Psoas muscle (tissue), 8 donors: ENCODE data around the gene ADCY4. TPM values are rescaled to one million over a fixed set of nuclear protein-coding genes. Genes with fewer than 3 reads are reported as not detected.

Experiments
- ATAC-seq, 4 donors: fragments of 200-7000 bp; cut with Tn5 transposase; one replicate each; pipeline ENCODE4 v1.9.1; 2020; ENCODE audit warnings: moderate library complexity in 3 of 4, mild to moderate bottlenecking in 2 of 4
- DNase-seq, 2 donors: peaks; one replicate each; pipeline ENCODE4 v3.0.0-alpha.2; 2020
- H3K27ac ChIP-seq: fragments of 200-600 bp; one replicate; pipeline ENCODE4 v1.8.0; 2022
- H3K27me3 ChIP-seq, 3 donors: fragments of 200-600 bp in 1 of 3; one replicate each; pipeline versions ENCODE4 v1.6.1 to v1.8.0; 2013 to 2022; ENCODE audit warnings: low read length in 2 of 3, mild to moderate bottlenecking in 2 of 3, moderate library complexity in 1 of 3; ENCODE audit not compliant: insufficient read depth in 3 of 3
- H3K36me3 ChIP-seq, 2 donors: fragments of 200-600 bp in 1 of 2; one replicate each; pipeline versions ENCODE4 v1.6.1 to v1.8.0; 2013 to 2022; ENCODE audit warnings: low read depth in 1 of 2, mild to moderate bottlenecking in 1 of 2, moderate library complexity in 1 of 2; ENCODE audit not compliant: insufficient read depth in 1 of 2
- H3K4me1 ChIP-seq: fragments of 200-600 bp; one replicate; pipeline ENCODE4 v1.8.0; 2022
- H3K4me3 ChIP-seq: fragments of 200-600 bp; one replicate; pipeline ENCODE4 v1.8.0; 2022; ENCODE audit warnings: mild to moderate bottlenecking
- H3K9me3 ChIP-seq: fragments of 200-600 bp; one replicate; pipeline ENCODE4 v1.8.0; 2022
- WGBS, 3 donors: extraction: QIAGEN DNeasy Blood & Tissue Kit; methylation state at CpG; one replicate each; pipeline versions ENCODE4 v1.1.6 to v1.1.7; 2013; 5-methylcytosine and 5-hydroxymethylcytosine counted together
- intact Hi-C, 2 donors: fragments of 100-400 bp; cut with DNase I; formaldehyde crosslinking; loops; one replicate each; pipeline versions ENCODE4 v1.11.0 to v1.14.2; 2022
- long read RNA-seq, 2 donors: library from polyadenylated mRNA; unstranded; transcript quantifications; one replicate each; pipeline ENCODE4 v2.0.0, GENCODE V29; 2021
- polyA plus RNA-seq, 3 donors: library from polyadenylated mRNA; stranded (reverse); fragments of 200-250 nt; gene quantifications; one replicate each; pipeline ENCODE4 v1.2.3, GENCODE V29; 2013
- total RNA-seq, 4 donors: library from RNA; stranded (reverse); fragmentation: NEBNext Ultra II Directional in 2 of 4; extraction: Animal tissue kit (Norgen Biotek cat#: 25700) in 2 of 4; gene quantifications; one replicate each; pipeline versions ENCODE4 v1.2.1 to v1.2.4, GENCODE V29; 2021 to 2023
- TF ChIP-seq, protein P1 (sequence below): fragments of 200-600 bp; IDR thresholded peaks from one replicate; pipeline ENCODE4 v1.8.0; 2022; ENCODE audit warnings: antibody characterized with exemption
- donor health status: healthy with polysubstance abuse.
- donor health status: DM: no; HTN: no; CAD: no; lungs with moderate emphysema.
- donor health status: Bipolar disorder and iron deficiency.
- donor health status: healthy.
- donor health status: DM: yes; HTN: yes; CAD: no.
- donor health status: DM: no; HTN: no; CAD: no.
- donor health status: DM: no; HTN: no; CAD: no.
- donor health status: DM: yes; HTN: yes; CAD: no.

ADCY4 gene
- total RNA-seq (10 to 100 TPM in 3 of 4 donors, 1 to 10 TPM in 1; 8.6 to 13.9 (median 11.2) TPM), polyA plus RNA-seq (10 to 100 TPM in 1 of 3 donors, 1 to 10 TPM in 2; 7.0 to 10.8 (median 7.7) TPM)
- long read RNA-seq, donor 1, partial matches to known transcripts, result 1 of 8 reads
- long read RNA-seq, donor 1, other reads (novel, unspliced or antisense), result 6 of 8 reads
- long read RNA-seq, donor 2, partial matches to known transcripts, result 6 of 13 reads
- long read RNA-seq, donor 2, other reads (novel, unspliced or antisense), result 5 of 13 reads

- H3K9me3 ChIP-seq, result no peaks in the 10 kb centered on the region
- TF ChIP-seq, protein P1, sequence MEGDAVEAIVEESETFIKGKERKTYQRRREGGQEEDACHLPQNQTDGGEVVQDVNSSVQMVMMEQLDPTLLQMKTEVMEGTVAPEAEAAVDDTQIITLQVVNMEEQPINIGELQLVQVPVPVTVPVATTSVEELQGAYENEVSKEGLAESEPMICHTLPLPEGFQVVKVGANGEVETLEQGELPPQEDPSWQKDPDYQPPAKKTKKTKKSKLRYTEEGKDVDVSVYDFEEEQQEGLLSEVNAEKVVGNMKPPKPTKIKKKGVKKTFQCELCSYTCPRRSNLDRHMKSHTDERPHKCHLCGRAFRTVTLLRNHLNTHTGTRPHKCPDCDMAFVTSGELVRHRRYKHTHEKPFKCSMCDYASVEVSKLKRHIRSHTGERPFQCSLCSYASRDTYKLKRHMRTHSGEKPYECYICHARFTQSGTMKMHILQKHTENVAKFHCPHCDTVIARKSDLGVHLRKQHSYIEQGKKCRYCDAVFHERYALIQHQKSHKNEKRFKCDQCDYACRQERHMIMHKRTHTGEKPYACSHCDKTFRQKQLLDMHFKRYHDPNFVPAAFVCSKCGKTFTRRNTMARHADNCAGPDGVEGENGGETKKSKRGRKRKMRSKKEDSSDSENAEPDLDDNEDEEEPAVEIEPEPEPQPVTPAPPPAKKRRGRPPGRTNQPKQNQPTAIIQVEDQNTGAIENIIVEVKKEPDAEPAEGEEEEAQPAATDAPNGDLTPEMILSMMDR, result no peak
- 1 to 4% (median 3%) methylated on average over 55 to 65 of the region's 65 CpGs for WGBS, 3 donors
- peak; percentile 51 to 68 for DNase-seq
- no peaks in the 10 kb centered on the region for H3K36me3 ChIP-seq
- H3K27me3 ChIP-seq, result peaks cover 0 to 46% (median 6%) of the 10 kb centered on the region in 3 donors
- intact Hi-C loops, result no loop called here
- peak within 1 kb of the TSS; percentile 71 for H3K27ac ChIP-seq
- H3K4me3 ChIP-seq, result peak within 1 kb of the TSS; percentile 65
- ATAC-seq, result peak in 2 of 4 donors; percentile 14 to 29
- H3K4me1 ChIP-seq, result peaks cover 10% of the 10 kb centered on the region
Measured at GRCh38 chr14:24334431-24335291, at the start of gene ADCY4. ADCY4 (minus strand) TSS chr14:24335071; CDS start chr14:24334652, 419 bp downstream.

GRCh38 chr14:24384169-24384568 lies 49.3 kb upstream of the ADCY4 start:
- Histone ChIP-seq H3K9me3 (no peaks in the 10 kb centered on the region), H3K36me3 (no peaks in the 10 kb centered on the region), H3K27ac (no peak overlapping the region), H3K4me3 (no peak overlapping the region), H3K27me3 (peaks cover 0 to 8% (median 0%) of the 10 kb centered on the region in 3 donors), H3K4me1 (no peaks in the 10 kb centered on the region)
- ATAC-seq, result no peak
- TF ChIP-seq, protein P1, result no peak
- no peak for DNase-seq
- WGBS, 3 donors, result 85 to 90% (median 89%) methylated on average over 4 of the region's 4 CpGs
- intact Hi-C loops, result no loop called here

GRCh38 chr14:24382064-24382371 lies 47.1 kb upstream of the ADCY4 start:
- intact Hi-C loops, result no loop called here
- Histone ChIP-seq H3K27me3 (peaks cover 0 to 8% (median 0%) of the 10 kb centered on the region in 3 donors), H3K36me3 (no peaks in the 10 kb centered on the region), H3K4me3 (no peak overlapping the region), H3K4me1 (no peaks in the 10 kb centered on the region), H3K27ac (no peak overlapping the region), H3K9me3 (no peaks in the 10 kb centered on the region)
- ATAC-seq (no peak), DNase-seq (no peak)
- TF ChIP-seq, protein P1, result no peak
- WGBS, 3 donors, result 44 to 61% (median 45%) methylated on average over 4 of the region's 4 CpGs

DNA sequence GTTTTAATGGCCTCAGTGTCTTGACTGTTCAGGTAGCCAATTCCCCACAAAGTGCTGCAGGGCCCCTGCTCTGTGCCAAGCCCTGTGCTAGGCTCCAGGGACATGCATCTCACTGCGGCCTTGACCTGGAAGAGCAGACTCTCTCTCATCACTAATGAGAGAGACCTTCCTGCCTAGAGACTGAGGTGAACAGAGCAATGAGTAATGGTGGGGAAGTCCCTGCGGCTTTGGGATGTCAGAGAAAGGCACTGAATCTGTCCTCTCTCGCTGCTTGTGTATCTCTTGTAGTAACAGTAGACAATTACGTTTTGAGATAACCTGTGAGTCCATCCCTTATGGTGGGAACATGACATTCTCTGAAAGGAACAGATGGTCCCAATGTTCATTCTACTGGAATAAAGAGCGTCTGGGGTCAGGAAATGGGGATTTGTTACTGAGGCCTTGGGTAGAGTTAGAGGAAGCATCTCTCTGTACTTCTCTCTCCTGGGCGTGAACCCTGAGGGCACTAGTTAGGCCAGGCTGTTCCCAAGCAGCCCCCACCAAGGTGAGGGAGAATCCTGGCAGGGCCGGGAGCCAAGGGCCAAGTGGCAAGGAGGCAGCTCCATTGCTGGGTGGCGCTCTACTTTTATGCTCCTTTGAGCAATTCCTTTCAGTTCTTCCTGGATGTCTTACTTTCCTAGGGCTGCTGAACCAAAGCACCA lies 46.6 kb upstream of the ADCY4 start:
- H3K4me1 ChIP-seq, result no peaks in the 10 kb centered on the region
- ATAC-seq (no peak), DNase-seq (no peak)
- no peaks in the 10 kb centered on the region for H3K9me3 ChIP-seq
- no peak overlapping the region for H3K27ac ChIP-seq
- no peak overlapping the region for H3K4me3 ChIP-seq
- peaks cover 0 to 8% (median 0%) of the 10 kb centered on the region in 3 donors for H3K27me3 ChIP-seq
- no peaks in the 10 kb centered on the region for H3K36me3 ChIP-seq
- WGBS, 3 donors, result 79 to 83% (median 80%) methylated on average over 8 of the region's 8 CpGs
- intact Hi-C loops, result no loop called here
- TF ChIP-seq, protein P1, result no peak
